Loucy (cell line): ENCODE results near the gene DCBLD2.

Source experiments
- H2AFZ ChIP-seq: fragments of 200-600 bp; sonication (generic); 2 replicates; pipeline ENCODE4 v1.6.0; 2016; ENCODE audit warnings: antibody characterized with exemption, mild to moderate bottlenecking, low read length, moderate library complexity
- H3F3A ChIP-seq: fragments of 200-600 bp; 2 replicates; pipeline ENCODE4 v1.6.0; 2016; ENCODE audit warnings: antibody characterized with exemption, low read depth, mild to moderate bottlenecking
- H3K27me3 ChIP-seq: fragments of 200-600 bp; sonication (generic); 2 replicates; pipeline ENCODE4 v1.6.1; 2014; ENCODE audit warnings: low read length, mild to moderate bottlenecking; ENCODE audit not compliant: insufficient read depth, poor library complexity, severe bottlenecking
- H3K36me3 ChIP-seq: fragments of 200-600 bp; sonication (generic); 2 replicates; pipeline ENCODE4 v1.6.1; 2016; ENCODE audit warnings: low read length; ENCODE audit not compliant: insufficient read depth
- H3K4me1 ChIP-seq: fragments of 200-600 bp; sonication (generic); 2 replicates; pipeline ENCODE4 v1.5.1; 2014; ENCODE audit warnings: low read length, mild to moderate bottlenecking; ENCODE audit not compliant: insufficient read depth, poor library complexity, severe bottlenecking
- H3K4me2 ChIP-seq: fragments of 200-600 bp; sonication (generic); 2 replicates; pipeline ENCODE4 v1.6.0; 2014; ENCODE audit warnings: antibody characterized with exemption, low read length, low read depth, mild to moderate bottlenecking; ENCODE audit not compliant: poor library complexity, severe bottlenecking
- H3K4me3 ChIP-seq: fragments of 200-600 bp; sonication (generic); 2 replicates; pipeline ENCODE4 v1.5.1; 2014; ENCODE audit warnings: low read length, mild to moderate bottlenecking, mixed read lengths; ENCODE audit not compliant: poor library complexity, severe bottlenecking
- H3K79me2 ChIP-seq: fragments of 200-600 bp; sonication (generic); 2 replicates; pipeline ENCODE4 v1.6.1; 2014; ENCODE audit warnings: low read length; ENCODE audit not compliant: insufficient read depth
- H3K9ac ChIP-seq: fragments of 200-600 bp; sonication (generic); 2 replicates; pipeline ENCODE4 v1.6.0; 2014; ENCODE audit warnings: mild to moderate bottlenecking, low read depth, low read length, moderate library complexity; ENCODE audit not compliant: poor library complexity, severe bottlenecking
- H3K9me2 ChIP-seq: fragments of 200-600 bp; sonication (generic); replicated peaks from 2 replicates; pipeline ENCODE4 v1.6.1; 2016; ENCODE audit warnings: low read depth, low read length, mixed read lengths
- H3K9me3 ChIP-seq: fragments of 200-600 bp; sonication (generic); 2 replicates; pipeline ENCODE4 v1.6.1; 2014; ENCODE audit warnings: mild to moderate bottlenecking, antibody characterized with exemption, low read length, low read depth; ENCODE audit not compliant: insufficient read depth
- H4K20me1 ChIP-seq: fragments of 200-600 bp; sonication (generic); 2 replicates; pipeline ENCODE4 v1.6.0; 2014; ENCODE audit warnings: antibody characterized with exemption, low read length, mild to moderate bottlenecking; ENCODE audit not compliant: insufficient read depth, poor library complexity, severe bottlenecking
- CTCF ChIP-seq: fragments of 200-600 bp; sonication (generic); conservative IDR thresholded peaks from 2 replicates; pipeline ENCODE4 v1.5.1; 2014; ENCODE audit warnings: mild to moderate bottlenecking, antibody characterized with exemption, low read length
- EZH2phosphoT487 ChIP-seq: fragments of 200-600 bp; IDR thresholded peaks from 2 replicates; pipeline ENCODE4 v1.6.1; 2018; ENCODE audit warnings: antibody characterized with exemption, mild to moderate bottlenecking, moderate library complexity, borderline replicate concordance

DCBLD2 gene

GRCh38 chr3:98793971-98794370, 107.5 kb downstream of the DCBLD2 start:
- Histone ChIP-seq H3K36me3 (no peaks in the 10 kb centered on the region), H4K20me1 (no peaks in the 10 kb centered on the region), H3K4me1 (peaks cover 14% of the 10 kb centered on the region), H3K9me2 (no peaks in the 10 kb centered on the region), H3K4me2 (no peak overlapping the region), H3K79me2 (no peaks in the 10 kb centered on the region), H3F3A (no peaks in the 10 kb centered on the region), H3K9me3 (no peaks in the 10 kb centered on the region), H2AFZ (no peak overlapping the region), H3K27me3 (no peaks in the 10 kb centered on the region), H3K9ac (no peak overlapping the region), H3K4me3 (no peak overlapping the region)
- TF ChIP-seq EZH2phosphoT487 (no peak), CTCF (no peak)

GRCh38 chr3:98791341-98792325, 109.9 kb downstream of the DCBLD2 start:
- Histone ChIP-seq H3K4me2 (no peak overlapping the region), H3F3A (no peaks in the 10 kb centered on the region), H4K20me1 (no peaks in the 10 kb centered on the region)

GRCh38 chr3:98788651-98789050, 112.8 kb downstream of the DCBLD2 start:
- H4K20me1 ChIP-seq, result no peaks in the 10 kb centered on the region
- no peak overlapping the region for H2AFZ ChIP-seq
- H3K9me3 ChIP-seq, result no peaks in the 10 kb centered on the region
- peaks cover 26% of the 10 kb centered on the region for H3K4me1 ChIP-seq
- no peak overlapping the region for H3K9ac ChIP-seq
- no peaks in the 10 kb centered on the region for H3K36me3 ChIP-seq
- H3K9me2 ChIP-seq, result no peaks in the 10 kb centered on the region
- H3K27me3 ChIP-seq, result no peaks in the 10 kb centered on the region
- no peak overlapping the region for H3K4me3 ChIP-seq
- H3K4me2 ChIP-seq, result peak overlapping the region; percentile 19
- no peaks in the 10 kb centered on the region for H3K79me2 ChIP-seq
- TF ChIP-seq EZH2phosphoT487 (no peak), CTCF (no peak)
- H3F3A ChIP-seq, result no peaks in the 10 kb centered on the region

More at GRCh38 chr3:98791341-98792325, 109.9 kb downstream of the DCBLD2 start:
- Histone ChIP-seq H3K9me3 (no peaks in the 10 kb centered on the region), H2AFZ (no peak overlapping the region), H3K79me2 (no peaks in the 10 kb centered on the region), H3K4me3 (no peak overlapping the region), H3K9me2 (no peaks in the 10 kb centered on the region), H3K36me3 (no peaks in the 10 kb centered on the region), H3K9ac (no peak overlapping the region), H3K27me3 (no peaks in the 10 kb centered on the region), H3K4me1 (peaks cover 24% of the 10 kb centered on the region)
- TF ChIP-seq EZH2phosphoT487, result no peak
- no peak for TF ChIP-seq CTCF
